ENCODE data around the gene MRPL49.

The MRPL49 gene

GRCh38 chr11:65104628-65105027 is 17.5 kb upstream of the MRPL49 start:
- Histone ChIP-seq H3K27ac (no peak overlapping the region), H3K9me3 (no peaks in the 10 kb centered on the region), H3K4me3 (ENCODE audit: low read depth in 1 of 2, low read length in 1 of 2) (no peak overlapping the region), H3K4me1 (ENCODE audit: control insufficient read depth in 1 of 2, insufficient read depth in 1 of 2, low read depth in 1 of 2, low read length in 1 of 2) (no peaks in the 10 kb centered on the region), H3K36me3 (peaks cover 26% of the 10 kb centered on the region), H3K27me3 (no peaks in the 10 kb centered on the region)
- TF ChIP-seq CTCF (IDR thresholded peaks at IDR 0.05), result no peak

- Histone ChIP-seq H3K27me3 (peaks cover 3% of the 10 kb centered on the region), H3K27ac (no peak overlapping the region), H3K9me3 (no peaks in the 10 kb centered on the region), H3K36me3 (peaks cover 30% of the 10 kb centered on the region), H3K4me3 (ENCODE audit: low read depth in 1 of 2, low read length in 1 of 2) (no peak overlapping the region), H3K4me1 (ENCODE audit: control insufficient read depth in 1 of 2, insufficient read depth in 1 of 2, low read depth in 1 of 2, low read length in 1 of 2) (peaks cover 20% of the 10 kb centered on the region in 2 experiments)
- no peak for TF ChIP-seq CTCF (IDR thresholded peaks at IDR 0.05)
Observed at GRCh38 chr11:65107078-65107477, 15.0 kb upstream of the MRPL49 start.

GRCh38 chr11:65107751-65108468 is 14.2 kb upstream of the MRPL49 start:
- no peak for TF ChIP-seq CTCF (IDR thresholded peaks at IDR 0.05)
- peaks cover 28 to 29% of the 10 kb centered on the region in 2 experiments for H3K4me1 ChIP-seq (ENCODE audit: control insufficient read depth in 1 of 2, insufficient read depth in 1 of 2, low read depth in 1 of 2, low read length in 1 of 2)
- no peak overlapping the region for H3K27ac ChIP-seq
- peaks cover 30% of the 10 kb centered on the region for H3K36me3 ChIP-seq
- H3K27me3 ChIP-seq, result peaks cover 11% of the 10 kb centered on the region
- H3K9me3 ChIP-seq, result no peaks in the 10 kb centered on the region
- H3K4me3 ChIP-seq (ENCODE audit: low read depth in 1 of 2, low read length in 1 of 2), result no peak overlapping the region

GRCh38 chr11:65108469-65109123 is 13.5 kb upstream of the MRPL49 start:
- Histone ChIP-seq H3K9me3 (no peaks in the 10 kb centered on the region), H3K4me3 (ENCODE audit: low read depth in 1 of 2, low read length in 1 of 2) (no peak overlapping the region), H3K4me1 (ENCODE audit: control insufficient read depth in 1 of 2, insufficient read depth in 1 of 2, low read depth in 1 of 2, low read length in 1 of 2) (peaks cover 35% of the 10 kb centered on the region in 2 experiments), H3K27me3 (peaks cover 18% of the 10 kb centered on the region), H3K36me3 (peaks cover 30% of the 10 kb centered on the region), H3K27ac (no peak overlapping the region)
- no peak for TF ChIP-seq CTCF (IDR thresholded peaks at IDR 0.05)

GRCh38 chr11:65109231-65110198 is 12.6 kb upstream of the MRPL49 start:
- Histone ChIP-seq H3K27me3 (peaks cover 26% of the 10 kb centered on the region), H3K27ac (no peak overlapping the region), H3K4me3 (ENCODE audit: low read depth in 1 of 2, low read length in 1 of 2) (no peak overlapping the region), H3K36me3 (peaks cover 30% of the 10 kb centered on the region), H3K4me1 (ENCODE audit: control insufficient read depth in 1 of 2, insufficient read depth in 1 of 2, low read depth in 1 of 2, low read length in 1 of 2) (peaks cover 35 to 36% of the 10 kb centered on the region in 2 experiments), H3K9me3 (no peaks in the 10 kb centered on the region)
- no peak for TF ChIP-seq CTCF (IDR thresholded peaks at IDR 0.05)
